ENCODE data around the gene CCDC187.

The CCDC187 gene

GRCh38 chr9:136213733-136214132 is 90.2 kb downstream of the CCDC187 start:
- no peak overlapping the region for H3K27ac ChIP-seq
- CTCF ChIA-PET: interaction anchor here (1.4 kb wide), 1 partner anchor 43 kb away, joined by 3 read pairs; no protein-coding TSS in a partner anchor
- no peak for TF ChIP-seq CTCF (conservative IDR thresholded peaks at IDR 0.05; ENCODE audit: low read depth)
- POLR2A ChIA-PET (ENCODE audit: low non-redundant PET): no interaction called here
- no peak for DNase-seq (ENCODE audit: low spot score)

DNA sequence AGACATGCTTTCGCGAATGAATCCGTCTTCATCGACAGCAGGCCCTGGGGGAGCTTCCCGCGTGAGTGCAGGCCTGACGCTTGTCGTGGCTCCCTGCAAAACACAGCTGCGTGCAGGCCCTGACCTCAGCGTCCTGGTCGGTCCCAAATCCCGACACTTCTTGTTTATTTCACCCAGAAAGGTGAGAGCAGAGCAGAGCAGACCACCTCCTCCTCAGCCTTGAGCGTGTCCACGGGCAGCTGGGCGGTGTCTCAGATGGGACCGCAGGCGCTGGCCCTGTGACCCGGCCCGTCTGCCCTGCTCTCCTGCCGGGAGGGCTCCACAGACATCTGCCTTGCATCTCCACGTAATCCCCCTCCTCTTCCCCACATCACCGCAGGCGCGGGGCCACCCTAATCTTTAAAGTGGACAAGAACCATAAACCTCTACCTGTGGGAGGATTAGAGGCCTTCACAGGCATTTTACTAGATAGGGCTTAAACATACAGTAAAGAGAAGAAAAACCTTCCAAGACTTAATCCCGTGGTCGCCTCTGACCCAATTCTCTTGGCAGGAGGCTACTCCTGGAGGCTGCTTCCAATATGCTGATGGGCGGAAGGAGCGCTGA is 91.4 kb downstream of the CCDC187 start:
- DNase-seq (ENCODE audit: low spot score): no peak

DNA sequence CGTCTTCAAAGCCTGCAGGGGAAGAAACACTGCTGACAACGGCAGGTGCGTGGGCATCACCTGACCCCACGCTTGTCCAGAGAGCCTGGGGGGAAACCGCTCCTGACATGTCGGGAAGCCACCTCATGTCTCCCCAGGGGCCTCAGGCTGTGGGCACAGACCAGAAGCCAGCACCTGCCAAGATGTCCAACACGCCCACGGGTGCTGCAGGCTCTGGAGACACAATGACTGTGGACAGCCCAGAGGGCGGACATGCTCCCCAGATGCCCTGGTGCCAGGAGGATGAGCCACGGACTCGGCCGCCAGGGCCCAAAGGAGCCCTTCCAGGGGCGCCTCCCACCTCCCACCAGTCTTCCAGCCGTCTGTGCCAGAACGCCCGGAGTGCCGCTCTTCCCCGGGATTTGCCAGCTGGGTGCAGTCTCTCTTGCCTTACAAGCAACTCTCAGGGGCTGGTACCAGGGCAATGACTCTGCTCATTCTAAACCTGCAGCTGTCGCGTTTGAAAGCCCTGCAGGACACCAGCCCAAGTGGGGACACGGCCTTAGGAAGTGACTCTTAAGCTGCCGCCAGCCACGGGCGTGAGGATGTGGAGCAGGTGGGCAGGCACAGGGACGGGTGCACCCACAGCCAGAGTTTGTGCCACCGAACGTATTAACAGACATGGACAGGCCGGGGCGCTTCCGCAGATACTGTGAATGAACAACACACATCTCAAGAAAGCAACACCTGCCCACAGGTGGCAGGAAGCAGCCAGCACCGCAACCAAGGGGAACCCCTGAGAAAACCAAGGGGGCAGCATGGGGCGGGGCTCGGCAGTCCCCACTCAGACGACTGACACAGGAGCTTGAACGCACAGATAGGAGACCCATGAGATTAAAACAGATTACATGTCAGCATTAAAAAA is 92.2 kb downstream of the CCDC187 start:
- no peak for TF ChIP-seq CTCF (conservative IDR thresholded peaks at IDR 0.05; ENCODE audit: low read depth)
- H3K27ac ChIP-seq: no peak overlapping the region
- CTCF ChIA-PET: interaction anchor here (0.7 kb wide), 1 partner anchor 71 kb away, joined by 3 read pairs; no protein-coding TSS in a partner anchor
- POLR2A ChIA-PET (ENCODE audit: low non-redundant PET): no interaction called here
- DNase-seq (ENCODE audit: low spot score): no peak

More for the DNA sequence above, 91.4 kb downstream of the CCDC187 start:
- no peak overlapping the region for H3K27ac ChIP-seq
- ChIA-PET POLR2A (ENCODE audit: low non-redundant PET) (no interaction called here), CTCF (interaction anchor here (1.4 kb wide), 1 partner anchor 42 kb away, joined by 3 read pairs; no protein-coding TSS in a partner anchor)
- no peak for TF ChIP-seq CTCF (conservative IDR thresholded peaks at IDR 0.05; ENCODE audit: low read depth)

DNA sequence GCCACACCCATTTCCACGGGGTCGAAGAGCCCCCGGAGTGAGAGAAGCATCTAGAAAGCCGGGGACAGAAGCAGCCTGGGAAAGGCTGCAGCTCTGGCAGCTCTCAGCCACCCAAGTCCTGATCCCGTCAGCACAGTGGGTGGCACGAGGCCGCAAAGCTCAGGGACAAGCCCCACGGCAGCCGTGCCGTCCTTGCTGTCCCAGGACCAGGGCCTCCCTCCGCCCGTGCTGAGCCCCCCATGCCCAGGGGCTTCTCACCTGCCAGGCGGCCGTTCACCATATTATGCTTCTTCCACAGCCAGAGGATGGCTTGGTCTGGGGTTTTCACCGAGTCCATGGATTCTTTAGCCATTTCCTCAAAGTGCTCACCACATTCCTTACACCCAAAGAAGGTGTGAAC is 92.9 kb downstream of the CCDC187 start:
- POLR2A ChIA-PET (ENCODE audit: low non-redundant PET): no interaction called here
- CTCF ChIA-PET: interaction anchor here (0.7 kb wide), 1 partner anchor 72 kb away, joined by 3 read pairs; no protein-coding TSS in a partner anchor
- H3K27ac ChIP-seq: no peak overlapping the region
- no peak for TF ChIP-seq CTCF (conservative IDR thresholded peaks at IDR 0.05; ENCODE audit: low read depth)
- no peak for DNase-seq (ENCODE audit: low spot score)

GRCh38 chr9:136210276-136210675 is 93.6 kb downstream of the CCDC187 start:
- ChIA-PET CTCF (interaction anchor here (0.7 kb wide), 4 partner anchors 14 to 46 kb away, joined by 3 to 4 read pairs (median 4); no protein-coding TSS in a partner anchor), POLR2A (ENCODE audit: low non-redundant PET) (no interaction called here)

More at GRCh38 chr9:136210276-136210675, 93.6 kb downstream of the CCDC187 start:
- no peak overlapping the region for H3K27ac ChIP-seq
- DNase-seq (ENCODE audit: low spot score): no peak
- no peak for TF ChIP-seq CTCF (conservative IDR thresholded peaks at IDR 0.05; ENCODE audit: low read depth)
